ENCODE results near the gene TMEM183A. TPM values are rescaled to one million over a fixed set of nuclear protein-coding genes. Genes with fewer than 3 reads are reported as not detected.
A peak's percentile ranks its signal among the peaks of the same experiment; 100 is the strongest.

The TMEM183A gene
- total and polyA plus RNA-seq, 9 of the 15 experiments (the other 6 are each of a cell fraction or from before 2014, with no cell fraction given) = 23.4 to 190 (median 124) TPM

- BruUV-seq (replicated peaks) = no TSS peak
- no peaks in the 10 kb centered on the region for H3K9me1 ChIP-seq (ENCODE audit: control insufficient read depth, insufficient read depth, low read length)
- TF ChIP-seq, protein P1, sequence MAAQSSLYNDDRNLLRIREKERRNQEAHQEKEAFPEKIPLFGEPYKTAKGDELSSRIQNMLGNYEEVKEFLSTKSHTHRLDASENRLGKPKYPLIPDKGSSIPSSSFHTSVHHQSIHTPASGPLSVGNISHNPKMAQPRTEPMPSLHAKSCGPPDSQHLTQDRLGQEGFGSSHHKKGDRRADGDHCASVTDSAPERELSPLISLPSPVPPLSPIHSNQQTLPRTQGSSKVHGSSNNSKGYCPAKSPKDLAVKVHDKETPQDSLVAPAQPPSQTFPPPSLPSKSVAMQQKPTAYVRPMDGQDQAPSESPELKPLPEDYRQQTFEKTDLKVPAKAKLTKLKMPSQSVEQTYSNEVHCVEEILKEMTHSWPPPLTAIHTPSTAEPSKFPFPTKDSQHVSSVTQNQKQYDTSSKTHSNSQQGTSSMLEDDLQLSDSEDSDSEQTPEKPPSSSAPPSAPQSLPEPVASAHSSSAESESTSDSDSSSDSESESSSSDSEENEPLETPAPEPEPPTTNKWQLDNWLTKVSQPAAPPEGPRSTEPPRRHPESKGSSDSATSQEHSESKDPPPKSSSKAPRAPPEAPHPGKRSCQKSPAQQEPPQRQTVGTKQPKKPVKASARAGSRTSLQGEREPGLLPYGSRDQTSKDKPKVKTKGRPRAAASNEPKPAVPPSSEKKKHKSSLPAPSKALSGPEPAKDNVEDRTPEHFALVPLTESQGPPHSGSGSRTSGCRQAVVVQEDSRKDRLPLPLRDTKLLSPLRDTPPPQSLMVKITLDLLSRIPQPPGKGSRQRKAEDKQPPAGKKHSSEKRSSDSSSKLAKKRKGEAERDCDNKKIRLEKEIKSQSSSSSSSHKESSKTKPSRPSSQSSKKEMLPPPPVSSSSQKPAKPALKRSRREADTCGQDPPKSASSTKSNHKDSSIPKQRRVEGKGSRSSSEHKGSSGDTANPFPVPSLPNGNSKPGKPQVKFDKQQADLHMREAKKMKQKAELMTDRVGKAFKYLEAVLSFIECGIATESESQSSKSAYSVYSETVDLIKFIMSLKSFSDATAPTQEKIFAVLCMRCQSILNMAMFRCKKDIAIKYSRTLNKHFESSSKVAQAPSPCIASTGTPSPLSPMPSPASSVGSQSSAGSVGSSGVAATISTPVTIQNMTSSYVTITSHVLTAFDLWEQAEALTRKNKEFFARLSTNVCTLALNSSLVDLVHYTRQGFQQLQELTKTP (IDR thresholded peaks at IDR 0.05; ENCODE audit: low read depth in 1 of 2, partially characterized antibody in 2 of 2) = no peak
- 0 out of 4 replicates have a peak, but pooled peaks of 1 of the 2 experiments have one; percentile 12 for TF ChIP-seq MAZ (CRISPR knock-in tag; conservative IDR thresholded peaks at IDR 0.05 in 1 of 2, IDR thresholded peaks at IDR 0.05 in 1 of 2)
- no peak for TF ChIP-seq ZNF699 (CRISPR knock-in tag; IDR thresholded peaks at IDR 0.05; ENCODE audit: insufficient replicate concordance)
- ChIA-PET CTCF (ENCODE audit: low intra/inter-chr PET ratio) (no interaction called here), POLR2A (interaction anchor here (0.5 to 1.2 kb wide), 3 partner anchors 20 to 61 kb away, joined by 3 read pairs; no protein-coding TSS in a partner anchor)
- peaks cover 11% of the 10 kb centered on the region; the same call in 1 of the 2 replicates for H4K20me1 ChIP-seq (replicated peaks; ENCODE audit: control insufficient read depth, insufficient read depth, low read length)
- ATAC-seq (no peak), DNase-seq (ENCODE audit: extremely low read depth in 1 of 4, low spot score in 3 of 4) (no peak), FAIRE-seq (no peak)
- no peak overlapping the region for H2AFZ ChIP-seq (ENCODE audit: low read depth, low read length)
- H3K27me3 ChIP-seq (ENCODE audit: control insufficient read depth in 2 of 2, insufficient read depth in 2 of 2, low read length in 2 of 2) = peaks cover 54 to 91% of the 10 kb centered on the region in 2 experiments
- in situ Hi-C loops (cut with MboI) (no loop called here), intact Hi-C loops (cut with micrococcal nuclease) (no loop called here)
- no peaks in the 10 kb centered on the region for H3K9me3 ChIP-seq (replicated peaks; ENCODE audit: control insufficient read depth, insufficient read depth, low read depth, low read length)
- H3K4me2 ChIP-seq (ENCODE audit: insufficient read depth, low read length) = no peak overlapping the region
- no peak overlapping the region for H3K27ac ChIP-seq (ENCODE audit: extremely low read depth, low read depth, low read length)
- no peaks in the 10 kb centered on the region for H3K79me2 ChIP-seq (ENCODE audit: control insufficient read depth, insufficient read depth, low read length)
- no peak overlapping the region for H3K4me3 ChIP-seq
- H3K9ac ChIP-seq (ENCODE audit: insufficient read depth in 1 of 2, low read depth in 2 of 2, low read length in 2 of 2) = no peak overlapping the region
- WGBS (ENCODE audit: insufficient coverage, low coverage, missing lambda C conversion rate) = 11% methylated on average over 7 of the region's 7 CpGs
- peaks cover 0 to 9% of the 10 kb centered on the region in 2 experiments; a peak in 2 of 5 replicates for H3K4me1 ChIP-seq (replicated peaks in 1 of 2; ENCODE audit: control insufficient read depth in 2 of 2, insufficient read depth in 2 of 2, low read length in 2 of 2)
- no peaks in the 10 kb centered on the region for H3K36me3 ChIP-seq (ENCODE audit: control insufficient read depth, insufficient read depth, low read length)
Observed at GRCh38 chr1:203056012-203056411, 48.8 kb downstream of the TMEM183A start.
